Measurements from ENCODE around the gene MED15.
"Not testable (repeated sequence)": the region's sequence is repeated elsewhere in the genome, so short reads cannot be mapped to it uniquely, and the experiment has no call there.

GRCh38 chr22:20504293-20504922 lies 3.0 kb upstream of the MED15 start:
- not testable (repeated sequence) for TF ChIP-seq CTCF (IDR thresholded peaks at IDR 0.05; ENCODE audit: low read depth, low read length, poor library complexity, severe bottlenecking); EZH2phosphoT487 (IDR thresholded peaks at IDR 0.05; ENCODE audit: borderline replicate concordance, low read length)
